HCT116 (cell line): ENCODE measurements around the gene CTIF. TPM values are rescaled to one million over a fixed set of nuclear protein-coding genes. Genes with fewer than 3 reads are reported as not detected.

Experiments
- ATAC-seq: fragments of 200-7000 bp; cut with Tn5 transposase; 2 replicates; pipeline ENCODE4 v1.9.1; 2020; ENCODE audit warnings: mild to moderate bottlenecking, moderate library complexity
- BruUV-seq: library from RNA; stranded (reverse); fragments of 400-500 nt; replicated peaks from 2 replicates; lab custom pipeline; 2021; lab: Mats Ljungman, UMichigan
- CTCF ChIA-PET: fragments of 300-600 bp; sonication (Branson Sonifier 250); formaldehyde crosslinking; loops from one replicate; lab custom pipeline; 2021; ENCODE audit warnings: antibody characterized with exemption; lab: Charles Lee
- POLR2A ChIA-PET: fragments of 300-600, 350-600 bp; sonication (Branson Sonifier 250); formaldehyde crosslinking; loops from one replicate; lab custom pipeline; 2021; ENCODE audit warnings: antibody characterized with exemption; lab: Charles Lee
- RAD21 ChIA-PET, 2 experiments: fragments of 300-600 bp; sonication (Branson Sonifier 250); formaldehyde crosslinking; loops; one replicate each; lab custom pipeline; 2023; ENCODE audit warnings: low total read pairs in 2 of 2; ENCODE audit not compliant: uncharacterized antibody in 2 of 2, unreplicated experiment in 2 of 2, low non-redundant PET in 1 of 2; lab: Charles Lee
- DNase-seq: peaks from one replicate; pipeline ENCODE4 v3.0.0-alpha.2; 2010; ENCODE audit warnings: low read depth, low spot score
- H2AFZ ChIP-seq: fragments of 200-600 bp; shearing (Covaris generic), sonication (generic); 2 replicates; pipeline ENCODE4 v1.6.1; 2017; ENCODE audit warnings: low read depth, mixed run types, mixed read lengths, antibody characterized with exemption, low read length; ENCODE audit not compliant: poor library complexity, severe bottlenecking
- H3K27ac ChIP-seq: 2 replicates; pipeline ENCODE4 v1.5.1; 2012; ENCODE audit warnings: low read depth, low read length
- H3K27me3 ChIP-seq: fragments of 200-600 bp; sonication (generic); 2 replicates; pipeline ENCODE4 v1.6.1; 2016; ENCODE audit warnings: mixed run types, low read length, mixed read lengths; ENCODE audit not compliant: insufficient read depth
- H3K36me3 ChIP-seq, 2 experiments: fragments of 200-500 bp in 1 of 2; fragments of 200-600 bp in 1 of 2; sonication (Bioruptor generic) in 1 of 2; sonication (generic) in 1 of 2; 2 replicates each; pipeline versions ENCODE4 v1.5.1 to v1.6.1; 2014 to 2016; ENCODE audit warnings: low read length in 2 of 2, inconsistent platforms in 1 of 2, mixed read lengths in 1 of 2, mixed run types in 1 of 2; ENCODE audit not compliant: insufficient read depth in 2 of 2, control insufficient read depth in 1 of 2
- H3K4me1 ChIP-seq, 2 experiments: fragments of 200-600 bp in 1 of 2; sonication (generic) in 1 of 2; 2 replicates each; pipeline versions ENCODE4 v1.5.1 to v1.6.1; 2012 to 2017; ENCODE audit warnings: low read length in 2 of 2, inconsistent platforms in 1 of 2, mild to moderate bottlenecking in 1 of 2, mixed read lengths in 1 of 2, mixed run types in 1 of 2, moderate library complexity in 1 of 2; ENCODE audit not compliant: insufficient read depth in 2 of 2, control insufficient read depth in 1 of 2
- H3K4me2 ChIP-seq: fragments of 200-600 bp; sonication (generic); 2 replicates; pipeline ENCODE4 v1.6.1; 2017; ENCODE audit warnings: mixed run types, low read length, mixed read lengths
- H3K4me3 ChIP-seq, 2 experiments: fragments of 200-600 bp in 1 of 2; sonication (generic) in 1 of 2; replicated peaks in 1 of 2; 2 replicates each; pipeline ENCODE4 v1.5.1; 2011 to 2016; ENCODE audit warnings: low read length in 2 of 2, control low read depth in 1 of 2, low read depth in 1 of 2, mild to moderate bottlenecking in 1 of 2, mixed read lengths in 1 of 2, mixed run types in 1 of 2
- H3K79me2 ChIP-seq: fragments of 200-600 bp; sonication (generic); 2 replicates; pipeline ENCODE4 v1.6.1; 2017; ENCODE audit warnings: mild to moderate bottlenecking, mixed run types, low read length, moderate library complexity, mixed read lengths; ENCODE audit not compliant: insufficient read depth
- H3K9ac ChIP-seq: fragments of 200-600 bp; sonication (generic); 2 replicates; pipeline ENCODE4 v1.6.1; 2016; ENCODE audit warnings: low read length, mixed read lengths
- H3K9me2 ChIP-seq: fragments of 200-600 bp; sonication (generic), shearing (Covaris generic); 2 replicates; pipeline ENCODE4 v1.6.1; 2017; ENCODE audit warnings: mixed run types, mild to moderate bottlenecking, moderate library complexity; ENCODE audit not compliant: insufficient read depth
- H3K9me3 ChIP-seq, 2 experiments: fragments of 200-500 bp in 1 of 2; fragments of 200-600 bp in 1 of 2; sonication (Bioruptor generic) in 1 of 2; sonication (generic) in 1 of 2; 2 replicates each; pipeline ENCODE4 v1.6.1; 2014 to 2017; ENCODE audit warnings: low read length in 2 of 2, mixed read lengths in 2 of 2, inconsistent platforms in 1 of 2, low read depth in 1 of 2, mild to moderate bottlenecking in 1 of 2, mixed run types in 1 of 2, moderate library complexity in 1 of 2; ENCODE audit not compliant: control insufficient read depth in 1 of 2, insufficient read depth in 1 of 2
- H4K20me1 ChIP-seq: fragments of 200-600 bp; sonication (generic), shearing (Covaris generic); 2 replicates; pipeline ENCODE4 v1.6.1; 2017; ENCODE audit warnings: mixed run types, mild to moderate bottlenecking, moderate library complexity; ENCODE audit not compliant: insufficient read depth
- ATF3 ChIP-seq: IDR thresholded peaks from 2 replicates; pipeline ENCODE4 v1.6.1; 2012
- CEBPB ChIP-seq: IDR thresholded peaks from 2 replicates; pipeline ENCODE4 v1.6.1; 2012; ENCODE audit warnings: low read depth
- CTCF ChIP-seq, 3 experiments: fragments of 200-600 bp in 1 of 3; sonication (generic) in 1 of 3; IDR thresholded peaks in 2 of 3; conservative IDR thresholded peaks in 1 of 3; 2 replicates each; pipeline ENCODE4 v1.5.1; 2012 to 2017; ENCODE audit warnings: low read depth in 2 of 3, low read length in 2 of 3, antibody characterized with exemption in 1 of 3, borderline replicate concordance in 1 of 3, control low read depth in 1 of 3, mild to moderate bottlenecking in 1 of 3, mixed read lengths in 1 of 3, mixed run types in 1 of 3, moderate library complexity in 1 of 3; ENCODE audit not compliant: insufficient read depth in 1 of 3
- EGR1 ChIP-seq: IDR thresholded peaks from 2 replicates; pipeline ENCODE4 v1.6.1; 2012; ENCODE audit warnings: low read depth
- ELF1 ChIP-seq: IDR thresholded peaks from 2 replicates; pipeline ENCODE4 v1.6.1; 2012; ENCODE audit warnings: low read depth, borderline replicate concordance
- EZH2 ChIP-seq: fragments of 200-600 bp; sonication (generic); IDR thresholded peaks from 2 replicates; pipeline ENCODE4 v1.6.1; 2017; ENCODE audit warnings: antibody characterized with exemption, mixed run types
- EZH2phosphoT487 ChIP-seq: fragments of 200-600 bp; IDR thresholded peaks from 2 replicates; pipeline ENCODE4 v1.6.1; 2018; ENCODE audit warnings: antibody characterized with exemption, borderline replicate concordance
- FOSL1 ChIP-seq: IDR thresholded peaks from 2 replicates; pipeline ENCODE4 v1.6.1; 2012; ENCODE audit warnings: low read depth
- JUND ChIP-seq: IDR thresholded peaks from 2 replicates; pipeline ENCODE4 v1.6.1; 2012
- POLR2AphosphoS5 ChIP-seq: IDR thresholded peaks from 2 replicates; pipeline ENCODE4 v1.6.1; 2011; ENCODE audit warnings: mild to moderate bottlenecking, low read depth, low read length, moderate library complexity
- RAD21 ChIP-seq: IDR thresholded peaks from 2 replicates; pipeline ENCODE4 v1.6.1; 2012; ENCODE audit warnings: low read depth, mild to moderate bottlenecking
- SIN3A ChIP-seq: IDR thresholded peaks from 2 replicates; pipeline ENCODE4 v1.6.1; 2012; ENCODE audit warnings: low read depth
- SP1 ChIP-seq: IDR thresholded peaks from 2 replicates; pipeline ENCODE4 v1.6.1; 2012; ENCODE audit warnings: low read depth
- SRF ChIP-seq: IDR thresholded peaks from 2 replicates; pipeline ENCODE4 v1.6.1; 2012; ENCODE audit warnings: low read depth
- TCF7L2 ChIP-seq: IDR thresholded peaks from 2 replicates; pipeline ENCODE4 v1.7.0; 2011; ENCODE audit warnings: borderline replicate concordance, inconsistent platforms; ENCODE audit not compliant: insufficient read depth, insufficient read length; ENCODE audit errors: extremely low read depth
- YY1 ChIP-seq: IDR thresholded peaks from 2 replicates; pipeline ENCODE4 v1.6.1; 2011; ENCODE audit warnings: low read length, low read depth, moderate library complexity, mild to moderate bottlenecking; ENCODE audit not compliant: insufficient replicate concordance; ENCODE audit errors: extremely low read depth
- ZBTB33 ChIP-seq: IDR thresholded peaks from 2 replicates; pipeline ENCODE4 v1.6.1; 2011; ENCODE audit warnings: mild to moderate bottlenecking, low read length, moderate library complexity; ENCODE audit not compliant: insufficient replicate concordance; ENCODE audit errors: extremely low read depth
- intact Hi-C: fragments of 100-400 bp; cut with micrococcal nuclease; formaldehyde crosslinking; loops from 2 replicates; pipeline ENCODE4 v1.10.0; 2022
- total RNA-seq: library from RNA; stranded (reverse); gene quantifications from one replicate; pipeline ENCODE4 v1.2.1, GENCODE V29; 2021; ENCODE audit not compliant: unreplicated experiment

CTIF gene
- total RNA-seq, 1 experiment from 2014 or later, result 19.7 TPM

GRCh38 chr18:48751727-48752468, 213.1 kb downstream of the CTIF start (continued):
- TF ChIP-seq CTCF (IDR thresholded peaks at IDR 0.05 in 2 of 3, conservative IDR thresholded peaks at IDR 0.05 in 1 of 3; ENCODE audit: borderline replicate concordance in 1 of 3, insufficient read depth in 1 of 3, low read depth in 2 of 3, low read length in 2 of 3) (no peak), ZBTB33 (no peak)

GRCh38 chr18:48752478-48752877, 213.6 kb downstream of the CTIF start:
- RAD21 ChIA-PET, result no interaction called here
- H3K4me1 ChIP-seq, result no peaks in the 10 kb centered on the region
- ATAC-seq, result no peak
- H3K27me3 ChIP-seq, result no peaks in the 10 kb centered on the region
- H3K27ac ChIP-seq, result no peak overlapping the region
- CTCF ChIA-PET, result no interaction called here
- no peak overlapping the region for H3K4me3 ChIP-seq
- H3K9me3 ChIP-seq, result no peaks in the 10 kb centered on the region
- POLR2A ChIA-PET, result no interaction called here
- no peaks in the 10 kb centered on the region for H3K36me3 ChIP-seq
- H3K79me2 ChIP-seq, result no peaks in the 10 kb centered on the region
- H3K4me2 ChIP-seq, result no peak overlapping the region
- no peak overlapping the region for H3K9ac ChIP-seq
- no peak overlapping the region for H2AFZ ChIP-seq
- intact Hi-C loops, result no loop called here
- H3K9me2 ChIP-seq, result no peaks in the 10 kb centered on the region
- BruUV-seq, result no TSS peak
- DNase-seq, result no peak
- H4K20me1 ChIP-seq, result no peaks in the 10 kb centered on the region
- TF ChIP-seq ELF1 (no peak), CEBPB (no peak), SP1 (no peak), SIN3A (no peak), POLR2AphosphoS5 (no peak), YY1 (no peak), JUND (no peak), EZH2phosphoT487 (no peak), RAD21 (no peak), EZH2 (no peak), EGR1 (no peak), ATF3 (no peak), TCF7L2 (no peak), SRF (no peak), FOSL1 (no peak), CTCF (IDR thresholded peaks at IDR 0.05 in 2 of 3, conservative IDR thresholded peaks at IDR 0.05 in 1 of 3; ENCODE audit: borderline replicate concordance in 1 of 3, insufficient read depth in 1 of 3, low read depth in 2 of 3, low read length in 2 of 3) (no peak)
